Measurements from ENCODE around the gene TP73.

The TP73 gene

DNA sequence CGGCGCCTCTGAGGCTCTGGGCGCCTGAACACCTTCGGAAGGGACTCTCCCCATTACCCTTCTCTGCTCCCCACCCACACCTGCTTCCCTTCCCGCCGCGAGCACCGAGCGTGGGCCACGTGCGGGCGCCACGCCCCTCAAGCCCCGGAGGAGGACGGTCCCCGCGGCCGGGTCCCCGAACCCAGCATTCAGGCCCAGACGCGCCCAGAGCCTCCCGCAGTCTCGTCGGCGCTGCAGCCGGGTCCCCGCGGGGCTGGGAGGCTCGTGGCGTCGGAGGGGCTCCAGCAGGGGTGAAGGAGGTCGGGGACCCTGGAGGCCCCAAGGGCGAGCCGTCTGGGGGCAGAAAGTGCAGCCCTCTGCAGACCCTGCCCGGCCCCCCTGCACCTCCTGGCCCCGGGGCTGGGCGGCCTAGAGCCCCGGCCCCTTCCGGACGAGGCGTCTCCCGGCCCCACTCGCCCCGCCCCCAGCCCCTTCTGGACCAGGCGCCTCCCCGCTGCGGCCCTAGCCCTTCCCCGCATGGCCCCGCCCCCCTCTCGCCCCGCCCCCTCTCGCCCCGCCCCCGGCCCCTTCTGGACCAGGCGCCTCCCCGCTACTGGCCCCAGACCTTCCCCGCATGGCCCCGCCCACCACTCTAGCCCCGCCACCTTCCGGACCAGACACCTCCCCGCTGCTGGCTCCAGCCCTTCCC, 119.9 kb downstream of the TP73 start:
- peak; percentile 44 for DNase-seq

- DNase-seq = no peak
Observed at GRCh38 chr1:3772715-3773571, 120.6 kb downstream of the TP73 start, which contains the start of gene SMIM1. Gene SMIM1 (plus strand): TSS chr1:3772749. CDS start chr1:3775374, 2,625 bp downstream.

DNA sequence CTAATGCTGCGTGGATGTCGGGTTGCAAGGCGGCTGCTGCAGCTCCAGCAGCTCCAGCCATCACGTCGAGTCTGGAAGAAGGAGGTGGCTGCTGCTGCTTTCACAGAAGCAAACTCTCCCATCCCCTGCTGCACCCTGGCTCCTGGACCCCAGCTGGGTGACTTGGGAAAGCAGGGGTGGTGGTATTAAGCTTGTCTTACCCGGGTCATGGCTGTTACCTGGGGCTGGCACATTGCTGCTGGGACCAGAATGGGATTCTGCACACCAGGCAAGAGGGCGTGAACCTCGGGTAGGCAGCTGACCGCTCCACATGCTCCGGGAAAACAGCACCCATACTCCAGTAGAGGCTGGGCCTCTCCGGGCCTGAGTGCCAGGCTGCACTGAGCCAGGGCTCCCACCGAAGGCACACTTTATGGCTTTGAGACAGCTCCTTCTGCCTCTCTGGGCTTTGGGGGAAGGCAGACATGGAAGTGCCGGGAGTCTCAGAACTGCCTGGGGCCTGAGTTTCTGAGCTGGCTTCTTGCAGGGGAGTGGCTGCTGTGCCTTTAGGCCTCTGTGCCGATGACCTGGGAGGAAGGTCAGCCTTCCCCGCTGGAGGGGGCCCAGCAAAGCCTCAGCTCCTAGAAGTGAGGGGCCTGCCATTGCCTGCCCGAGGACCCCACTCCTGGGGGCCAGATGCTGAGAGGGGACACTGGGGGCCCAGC, 121.4 kb downstream of the TP73 start:
- no peak for DNase-seq

GRCh38 chr1:3774276-3774945, 122.1 kb downstream of the TP73 start:
- no peak for DNase-seq

DNA sequence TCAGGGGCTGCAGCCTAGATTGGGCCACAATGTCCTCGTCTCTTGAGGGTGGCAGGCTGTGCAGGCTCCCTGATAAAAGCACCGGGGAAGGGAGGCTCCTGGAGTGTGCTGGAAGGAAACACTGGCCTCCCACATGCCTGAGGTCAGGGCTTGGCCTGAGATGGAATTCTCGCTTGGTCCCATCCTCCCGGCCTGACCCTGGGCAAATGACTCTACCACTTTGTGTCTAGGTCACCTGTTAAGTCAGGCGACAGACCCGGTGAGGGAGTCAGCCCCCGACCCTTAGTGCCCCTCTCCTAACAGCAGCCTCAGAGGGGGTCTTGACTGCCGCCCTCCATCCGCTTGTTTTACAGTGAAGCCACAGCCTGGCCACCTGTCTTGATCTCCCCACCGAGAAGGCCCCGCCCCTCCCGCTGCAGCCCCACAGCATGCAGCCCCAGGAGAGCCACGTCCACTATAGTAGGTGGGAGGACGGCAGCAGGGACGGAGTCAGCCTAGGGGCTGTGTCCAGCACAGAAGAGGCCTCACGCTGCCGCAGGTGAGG, 122.7 kb downstream of the TP73 start:
- DNase-seq = no peak

- DNase-seq = peak; percentile 63
Observed at GRCh38 chr1:3775490-3776230, 123.3 kb downstream of the TP73 start.

GRCh38 chr1:3776231-3776961, 124.1 kb downstream of the TP73 start:
- DNase-seq = no peak

DNA sequence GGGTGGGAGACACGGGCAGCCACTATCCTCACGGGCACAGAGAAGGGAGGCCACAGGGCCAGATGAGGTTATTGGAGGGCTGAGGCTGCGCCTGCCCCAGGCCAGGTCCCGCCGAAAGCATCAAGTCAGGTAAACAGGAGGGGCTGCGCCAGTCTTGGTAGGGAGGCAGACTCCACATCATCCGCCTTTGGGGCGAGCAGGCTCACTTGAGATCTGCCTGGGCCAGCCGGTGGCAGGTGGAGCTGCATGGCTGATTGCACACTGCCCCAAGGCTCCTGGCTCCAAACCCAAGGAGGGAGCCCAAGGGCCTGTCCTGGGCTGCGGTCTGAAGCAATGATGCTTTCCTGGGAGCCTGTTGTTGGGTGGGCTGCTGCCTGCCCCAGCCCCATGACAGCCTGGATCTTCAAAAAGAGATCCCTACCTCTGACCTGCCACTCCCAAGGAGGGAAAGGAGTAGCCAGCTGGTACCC, 124.8 kb downstream of the TP73 start:
- no peak for DNase-seq

DNA sequence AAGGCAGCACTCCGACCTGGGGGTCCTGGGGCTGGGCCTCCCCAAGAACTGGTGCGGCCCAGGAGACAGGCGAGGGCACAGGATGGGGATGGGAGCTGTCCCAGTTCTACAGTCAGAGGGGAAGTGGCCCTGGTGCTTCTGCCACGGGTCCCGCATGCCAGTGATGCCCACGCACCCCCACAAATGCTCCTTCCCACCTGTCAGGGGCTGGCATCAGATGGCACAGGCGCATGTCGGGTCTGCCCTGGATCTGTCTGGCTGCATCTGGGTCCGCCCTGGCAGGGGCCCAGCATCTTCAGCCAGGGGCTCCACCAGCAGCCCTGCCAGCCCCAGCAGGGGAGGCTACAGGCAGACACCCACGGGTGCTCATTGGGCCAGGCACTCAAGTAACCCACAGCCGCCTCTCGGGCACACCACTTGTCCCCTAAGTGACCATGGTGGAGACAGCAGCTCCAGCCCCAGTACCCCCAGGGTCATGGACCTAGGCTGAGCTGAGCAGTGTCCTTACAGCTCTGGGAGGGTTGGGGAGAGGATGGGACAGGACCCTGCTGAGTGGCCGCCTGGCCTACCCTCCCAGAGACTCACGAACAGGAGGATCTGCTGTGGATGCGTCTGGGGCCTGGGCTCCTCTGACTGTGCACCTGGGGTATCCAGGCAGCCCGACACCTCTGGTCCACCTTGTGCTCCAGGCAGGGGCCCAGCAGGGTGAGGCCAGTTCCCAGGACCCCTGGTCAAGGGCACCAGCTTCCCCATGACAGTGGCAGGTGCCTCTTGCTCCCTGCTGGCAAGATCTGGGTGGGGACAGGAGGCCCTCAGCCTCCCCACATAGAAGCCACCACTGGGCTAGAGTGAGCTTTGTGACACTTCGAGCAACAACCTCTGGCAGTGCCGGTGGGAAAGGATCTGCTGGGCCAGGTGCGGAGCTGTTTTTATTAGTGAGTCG, 125.6 kb downstream of the TP73 start:
- DNase-seq = no peak

GRCh38 chr1:3778590-3779264, 126.4 kb downstream of the TP73 start:
- no peak for DNase-seq

- no peak for DNase-seq
Observed at GRCh38 chr1:3779265-3779911, 127.1 kb downstream of the TP73 start.

GRCh38 chr1:3779912-3780416, 127.6 kb downstream of the TP73 start:
- no peak for DNase-seq

GRCh38 chr1:3780901-3781300, 128.6 kb downstream of the TP73 start:
- DNase-seq = no peak

GRCh38 chr1:3783651-3784474, 131.5 kb downstream of the TP73 start:
- DNase-seq = no peak

DNA sequence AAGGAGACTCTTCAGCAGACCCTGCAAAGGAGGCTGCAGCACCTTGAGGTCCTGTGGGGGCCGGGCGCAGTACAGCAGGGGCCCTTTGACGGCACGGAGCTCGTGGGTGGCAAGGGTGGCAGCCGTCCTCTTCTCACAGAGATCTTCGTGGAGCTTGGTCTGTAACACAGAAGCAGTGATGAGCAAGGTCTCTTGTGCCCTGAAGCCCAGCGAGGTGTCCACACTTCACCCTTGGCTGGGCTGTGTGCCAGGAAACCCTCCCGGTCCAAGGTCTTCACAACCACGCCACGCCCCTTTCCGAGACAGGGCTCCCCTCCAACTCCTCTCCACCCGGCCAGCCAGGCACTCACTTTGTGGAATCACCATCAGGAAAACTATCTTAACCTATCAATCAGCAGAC, 132.7 kb downstream of the TP73 start:
- no peak for DNase-seq

GRCh38 chr1:3785456-3786157, 133.3 kb downstream of the TP73 start:
- peak; percentile 8 for DNase-seq

Data from NCI-H526 treated with DMSO at 0.1 percent for 48 hours (cell line).